K562 (cell line): ENCODE results near the gene ABCF2. TPM values are rescaled to one million over a fixed set of nuclear protein-coding genes. Genes with fewer than 3 reads are reported as not detected.
A peak's percentile ranks its signal among the peaks of the same experiment; 100 is the strongest.

Source experiments
- EP300 ChIP-seq: IDR thresholded peaks from 2 replicates; pipeline ENCODE4 v1.6.1; 2012; ENCODE audit warnings: low read length, improper control_type of control experiment
- FOXK2 ChIP-seq, 2 experiments: fragments of 450-650 bp; IDR thresholded peaks in 1 of 2; conservative IDR thresholded peaks in 1 of 2; 2 replicates each; pipeline ENCODE4 v1.6.1; 2016; ENCODE audit warnings: low read depth in 2 of 2, mild to moderate bottlenecking in 1 of 2
- GABPB2 ChIP-seq: fragments of 250-450 bp; sonication (Bioruptor Pico); conservative IDR thresholded peaks from 2 replicates; pipeline ENCODE4 v1.5.1; 2021; ENCODE audit warnings: mild to moderate bottlenecking
- KLF6 ChIP-seq: fragments of 250-450 bp; sonication (Bioruptor Pico); IDR thresholded peaks from 2 replicates; pipeline ENCODE4 v1.4.0; 2020; ENCODE audit warnings: mild to moderate bottlenecking, moderate library complexity, borderline replicate concordance
- PHF20 ChIP-seq: fragments of 450-650 bp; IDR thresholded peaks from 2 replicates; pipeline ENCODE4 v1.6.1; 2018; ENCODE audit not compliant: partially characterized antibody
- PKNOX1 ChIP-seq: fragments of 450-650 bp; IDR thresholded peaks from 2 replicates; pipeline ENCODE4 v1.6.1; 2016
- SMARCE1 ChIP-seq: fragments of 450-650 bp; IDR thresholded peaks from 2 replicates; pipeline ENCODE4 v1.7.1; 2016; ENCODE audit warnings: mild to moderate bottlenecking
- TCF3 ChIP-seq: sonication (generic); formaldehyde crosslinking; IDR thresholded peaks from 2 replicates; pipeline ENCODE4 v1.4.0; 2020; ENCODE audit warnings: mild to moderate bottlenecking, missing genetic modification reagents
- ZBTB5 ChIP-seq: fragments of 450-650 bp; IDR thresholded peaks from 2 replicates; pipeline ENCODE4 v1.6.1; 2017; ENCODE audit warnings: antibody characterized with exemption
- ZBTB8A ChIP-seq: fragments of 450-650 bp; IDR thresholded peaks from 2 replicates; pipeline ENCODE4 v1.6.1; 2018; ENCODE audit warnings: mild to moderate bottlenecking, moderate library complexity; ENCODE audit not compliant: partially characterized antibody
- ZNF316 ChIP-seq: fragments of 450-650 bp; IDR thresholded peaks from 2 replicates; pipeline ENCODE4 v1.6.1; 2016
- ZNF41 ChIP-seq: fragments of 250-450 bp; sonication (Bioruptor Pico); conservative IDR thresholded peaks from 2 replicates; pipeline ENCODE4 v1.4.0; 2020; ENCODE audit warnings: mild to moderate bottlenecking
- polyA plus RNA-seq, 8 experiments: library from polyadenylated mRNA; depleted of rRNA in 4 of 8; stranded (reverse) in 5 of 8; unstranded in 3 of 8; fragments of >200 nt; fragmentation: Nextera tagmentation in 2 of 8; fragmentation: Illumina TruSeq in 1 of 8; extraction: Ambion mirVana in 2 of 8; extraction: Trizol in 1 of 8; gene quantifications; 2 replicates each; pipeline versions ENCODE4 v1.2.1 to v1.2.3, GENCODE V29; 2011 to 2014; ENCODE audit warnings: inconsistent platforms in 1 of 8, missing spikeins in 1 of 8
- total RNA-seq, 7 experiments: library from RNA; depleted of rRNA in 6 of 7; stranded (reverse); fragments of >200 nt in 6 of 7; fragmentation: Illumina TruSeq in 2 of 7; extraction: Trizol in 2 of 7; gene quantifications; 2 replicates each; pipeline versions ENCODE4 v1.2.1 to v1.2.3, GENCODE V29; 2011 to 2021; ENCODE audit warnings: low replicate concordance in 1 of 7
- TF ChIP-seq, protein P1 (sequence below): fragments of 450-650 bp; IDR thresholded peaks from 2 replicates; pipeline ENCODE4 v1.6.1; 2017; ENCODE audit warnings: antibody characterized with exemption, mild to moderate bottlenecking
- TF ChIP-seq, protein P2 (sequence below): fragments of 250-450 bp; sonication (Bioruptor Pico); IDR thresholded peaks from 2 replicates; pipeline ENCODE4 v1.4.0; 2020; ENCODE audit warnings: mild to moderate bottlenecking, moderate library complexity, borderline replicate concordance
- TF ChIP-seq, protein P3 (sequence below): fragments of 450-650 bp; IDR thresholded peaks from 2 replicates; pipeline ENCODE4 v1.6.1; 2016; ENCODE audit warnings: mild to moderate bottlenecking

Gene ABCF2
- total and polyA plus RNA-seq, 9 of the 15 experiments (the other 6 are each of a cell fraction or from before 2014, with no cell fraction given), result 62.1 to 224 (median 113) TPM

GRCh38 chr7:151228024-151228866 lies 1.2 kb upstream of the ABCF2 start (continued):
- TF ChIP-seq ZBTB5, result no peak
- TF ChIP-seq KLF6 (CRISPR knock-in tag), result no peak
- no peak for TF ChIP-seq PHF20
- TF ChIP-seq, protein P1, sequence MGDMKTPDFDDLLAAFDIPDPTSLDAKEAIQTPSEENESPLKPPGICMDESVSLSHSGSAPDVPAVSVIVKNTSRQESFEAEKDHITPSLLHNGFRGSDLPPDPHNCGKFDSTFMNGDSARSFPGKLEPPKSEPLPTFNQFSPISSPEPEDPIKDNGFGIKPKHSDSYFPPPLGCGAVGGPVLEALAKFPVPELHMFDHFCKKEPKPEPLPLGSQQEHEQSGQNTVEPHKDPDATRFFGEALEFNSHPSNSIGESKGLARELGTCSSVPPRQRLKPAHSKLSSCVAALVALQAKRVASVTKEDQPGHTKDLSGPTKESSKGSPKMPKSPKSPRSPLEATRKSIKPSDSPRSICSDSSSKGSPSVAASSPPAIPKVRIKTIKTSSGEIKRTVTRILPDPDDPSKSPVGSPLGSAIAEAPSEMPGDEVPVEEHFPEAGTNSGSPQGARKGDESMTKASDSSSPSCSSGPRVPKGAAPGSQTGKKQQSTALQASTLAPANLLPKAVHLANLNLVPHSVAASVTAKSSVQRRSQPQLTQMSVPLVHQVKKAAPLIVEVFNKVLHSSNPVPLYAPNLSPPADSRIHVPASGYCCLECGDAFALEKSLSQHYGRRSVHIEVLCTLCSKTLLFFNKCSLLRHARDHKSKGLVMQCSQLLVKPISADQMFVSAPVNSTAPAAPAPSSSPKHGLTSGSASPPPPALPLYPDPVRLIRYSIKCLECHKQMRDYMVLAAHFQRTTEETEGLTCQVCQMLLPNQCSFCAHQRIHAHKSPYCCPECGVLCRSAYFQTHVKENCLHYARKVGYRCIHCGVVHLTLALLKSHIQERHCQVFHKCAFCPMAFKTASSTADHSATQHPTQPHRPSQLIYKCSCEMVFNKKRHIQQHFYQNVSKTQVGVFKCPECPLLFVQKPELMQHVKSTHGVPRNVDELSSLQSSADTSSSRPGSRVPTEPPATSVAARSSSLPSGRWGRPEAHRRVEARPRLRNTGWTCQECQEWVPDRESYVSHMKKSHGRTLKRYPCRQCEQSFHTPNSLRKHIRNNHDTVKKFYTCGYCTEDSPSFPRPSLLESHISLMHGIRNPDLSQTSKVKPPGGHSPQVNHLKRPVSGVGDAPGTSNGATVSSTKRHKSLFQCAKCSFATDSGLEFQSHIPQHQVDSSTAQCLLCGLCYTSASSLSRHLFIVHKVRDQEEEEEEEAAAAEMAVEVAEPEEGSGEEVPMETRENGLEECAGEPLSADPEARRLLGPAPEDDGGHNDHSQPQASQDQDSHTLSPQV, result no peak
- TF ChIP-seq ZNF41, result no peak
- peak; percentile 48; the same call in 1 of the 2 replicates for TF ChIP-seq SMARCE1
- TF ChIP-seq FOXK2 (conservative IDR thresholded peaks at IDR 0.05 in 1 of 2, IDR thresholded peaks at IDR 0.05 in 1 of 2; ENCODE audit: low read depth in 2 of 2), result peak; percentile 97 to 99
- TF ChIP-seq ZBTB8A, result no peak
- TF ChIP-seq GABPB2 (CRISPR knock-in tag), result no peak
- peak; percentile 56 for TF ChIP-seq EP300
- TF ChIP-seq, protein P2, sequence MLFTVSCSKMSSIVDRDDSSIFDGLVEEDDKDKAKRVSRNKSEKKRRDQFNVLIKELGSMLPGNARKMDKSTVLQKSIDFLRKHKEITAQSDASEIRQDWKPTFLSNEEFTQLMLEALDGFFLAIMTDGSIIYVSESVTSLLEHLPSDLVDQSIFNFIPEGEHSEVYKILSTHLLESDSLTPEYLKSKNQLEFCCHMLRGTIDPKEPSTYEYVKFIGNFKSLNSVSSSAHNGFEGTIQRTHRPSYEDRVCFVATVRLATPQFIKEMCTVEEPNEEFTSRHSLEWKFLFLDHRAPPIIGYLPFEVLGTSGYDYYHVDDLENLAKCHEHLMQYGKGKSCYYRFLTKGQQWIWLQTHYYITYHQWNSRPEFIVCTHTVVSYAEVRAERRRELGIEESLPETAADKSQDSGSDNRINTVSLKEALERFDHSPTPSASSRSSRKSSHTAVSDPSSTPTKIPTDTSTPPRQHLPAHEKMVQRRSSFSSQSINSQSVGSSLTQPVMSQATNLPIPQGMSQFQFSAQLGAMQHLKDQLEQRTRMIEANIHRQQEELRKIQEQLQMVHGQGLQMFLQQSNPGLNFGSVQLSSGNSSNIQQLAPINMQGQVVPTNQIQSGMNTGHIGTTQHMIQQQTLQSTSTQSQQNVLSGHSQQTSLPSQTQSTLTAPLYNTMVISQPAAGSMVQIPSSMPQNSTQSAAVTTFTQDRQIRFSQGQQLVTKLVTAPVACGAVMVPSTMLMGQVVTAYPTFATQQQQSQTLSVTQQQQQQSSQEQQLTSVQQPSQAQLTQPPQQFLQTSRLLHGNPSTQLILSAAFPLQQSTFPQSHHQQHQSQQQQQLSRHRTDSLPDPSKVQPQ (CRISPR knock-in tag), result no peak
- TF ChIP-seq, protein P3, sequence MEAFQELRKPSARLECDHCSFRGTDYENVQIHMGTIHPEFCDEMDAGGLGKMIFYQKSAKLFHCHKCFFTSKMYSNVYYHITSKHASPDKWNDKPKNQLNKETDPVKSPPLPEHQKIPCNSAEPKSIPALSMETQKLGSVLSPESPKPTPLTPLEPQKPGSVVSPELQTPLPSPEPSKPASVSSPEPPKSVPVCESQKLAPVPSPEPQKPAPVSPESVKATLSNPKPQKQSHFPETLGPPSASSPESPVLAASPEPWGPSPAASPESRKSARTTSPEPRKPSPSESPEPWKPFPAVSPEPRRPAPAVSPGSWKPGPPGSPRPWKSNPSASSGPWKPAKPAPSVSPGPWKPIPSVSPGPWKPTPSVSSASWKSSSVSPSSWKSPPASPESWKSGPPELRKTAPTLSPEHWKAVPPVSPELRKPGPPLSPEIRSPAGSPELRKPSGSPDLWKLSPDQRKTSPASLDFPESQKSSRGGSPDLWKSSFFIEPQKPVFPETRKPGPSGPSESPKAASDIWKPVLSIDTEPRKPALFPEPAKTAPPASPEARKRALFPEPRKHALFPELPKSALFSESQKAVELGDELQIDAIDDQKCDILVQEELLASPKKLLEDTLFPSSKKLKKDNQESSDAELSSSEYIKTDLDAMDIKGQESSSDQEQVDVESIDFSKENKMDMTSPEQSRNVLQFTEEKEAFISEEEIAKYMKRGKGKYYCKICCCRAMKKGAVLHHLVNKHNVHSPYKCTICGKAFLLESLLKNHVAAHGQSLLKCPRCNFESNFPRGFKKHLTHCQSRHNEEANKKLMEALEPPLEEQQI, result no peak
- TF ChIP-seq PKNOX1, result peak; percentile 84
- TF ChIP-seq TCF3 (CRISPR knock-in tag), result peak; percentile 37; the same call in 1 of the 2 replicates
- TF ChIP-seq ZNF316, result peak; percentile 80
